HG02973 (cell line): ENCODE measurements around the gene GPHA2.

Source experiments
- ATAC-seq: cut with Tn5 transposase; IDR thresholded peaks from one replicate; pipeline ENCODE4 v1.9.1; 2021; ENCODE audit warnings: moderate library complexity; ENCODE audit not compliant: unreplicated experiment

Gene GPHA2

DNA sequence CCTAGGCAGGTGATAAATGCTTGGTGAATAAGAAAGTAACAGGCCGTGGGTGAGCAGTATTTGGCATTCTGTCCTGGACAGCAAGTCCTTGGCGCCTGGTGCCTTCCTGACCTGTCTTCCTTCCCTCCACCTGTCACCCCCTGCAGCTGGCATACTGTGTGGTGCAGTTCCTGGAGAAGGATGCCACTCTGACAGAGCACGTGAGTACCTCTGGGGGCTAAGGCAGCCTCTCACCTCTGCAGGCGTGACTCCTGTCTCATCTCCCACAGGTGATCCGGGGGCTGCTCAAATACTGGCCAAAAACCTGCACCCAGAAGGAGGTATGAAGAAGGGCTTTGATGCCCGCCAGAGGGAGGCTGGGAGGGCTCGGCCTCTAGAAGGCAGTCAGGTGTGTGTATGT lies 4.4 kb downstream of the GPHA2 start:
- ATAC-seq = no peak

DNA sequence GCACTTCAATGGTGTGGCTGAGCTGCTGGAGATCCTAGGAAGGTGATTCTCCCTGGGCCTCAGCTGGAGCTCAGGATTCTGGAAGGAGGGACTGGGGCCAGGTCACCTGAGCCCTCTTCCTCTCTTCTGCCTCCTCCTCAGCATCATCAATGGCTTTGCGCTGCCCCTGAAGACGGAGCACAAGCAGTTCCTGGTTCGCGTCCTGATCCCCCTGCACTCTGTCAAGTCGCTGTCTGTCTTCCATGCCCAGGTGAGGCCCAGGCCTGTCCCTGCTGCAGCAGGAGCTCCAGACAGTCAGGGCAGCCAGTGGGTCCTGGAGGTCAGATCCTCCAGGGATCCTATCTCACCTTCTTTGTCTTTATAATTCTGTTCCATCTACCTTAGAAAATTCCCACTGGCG lies 5.4 kb downstream of the GPHA2 start:
- no peak for ATAC-seq

DNA sequence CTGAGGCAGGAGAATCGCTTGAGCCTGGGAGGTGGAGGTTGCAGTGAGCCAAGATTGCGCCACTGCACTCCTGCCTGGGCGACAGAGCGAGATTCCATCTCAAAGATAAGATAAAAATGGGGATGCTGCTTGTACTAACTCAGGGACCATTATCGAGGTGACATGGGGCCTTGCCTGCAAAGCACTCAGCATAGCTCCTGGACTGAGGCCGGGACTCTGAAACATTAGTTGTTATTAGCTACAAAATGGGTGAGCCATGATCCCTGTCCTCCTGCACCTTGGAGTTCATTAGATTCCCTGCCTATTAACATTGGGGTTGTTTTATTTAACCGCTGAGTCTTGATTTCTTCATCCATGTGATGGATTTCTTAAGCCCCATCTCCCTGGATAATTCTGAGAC lies 6.1 kb downstream of the GPHA2 start:
- no peak for ATAC-seq

- ATAC-seq = no peak
Observed at GRCh38 chr11:64928957-64929356, 6.7 kb downstream of the GPHA2 start.

GRCh38 chr11:64926689-64927088 lies 9.0 kb downstream of the GPHA2 start:
- no peak for ATAC-seq

DNA sequence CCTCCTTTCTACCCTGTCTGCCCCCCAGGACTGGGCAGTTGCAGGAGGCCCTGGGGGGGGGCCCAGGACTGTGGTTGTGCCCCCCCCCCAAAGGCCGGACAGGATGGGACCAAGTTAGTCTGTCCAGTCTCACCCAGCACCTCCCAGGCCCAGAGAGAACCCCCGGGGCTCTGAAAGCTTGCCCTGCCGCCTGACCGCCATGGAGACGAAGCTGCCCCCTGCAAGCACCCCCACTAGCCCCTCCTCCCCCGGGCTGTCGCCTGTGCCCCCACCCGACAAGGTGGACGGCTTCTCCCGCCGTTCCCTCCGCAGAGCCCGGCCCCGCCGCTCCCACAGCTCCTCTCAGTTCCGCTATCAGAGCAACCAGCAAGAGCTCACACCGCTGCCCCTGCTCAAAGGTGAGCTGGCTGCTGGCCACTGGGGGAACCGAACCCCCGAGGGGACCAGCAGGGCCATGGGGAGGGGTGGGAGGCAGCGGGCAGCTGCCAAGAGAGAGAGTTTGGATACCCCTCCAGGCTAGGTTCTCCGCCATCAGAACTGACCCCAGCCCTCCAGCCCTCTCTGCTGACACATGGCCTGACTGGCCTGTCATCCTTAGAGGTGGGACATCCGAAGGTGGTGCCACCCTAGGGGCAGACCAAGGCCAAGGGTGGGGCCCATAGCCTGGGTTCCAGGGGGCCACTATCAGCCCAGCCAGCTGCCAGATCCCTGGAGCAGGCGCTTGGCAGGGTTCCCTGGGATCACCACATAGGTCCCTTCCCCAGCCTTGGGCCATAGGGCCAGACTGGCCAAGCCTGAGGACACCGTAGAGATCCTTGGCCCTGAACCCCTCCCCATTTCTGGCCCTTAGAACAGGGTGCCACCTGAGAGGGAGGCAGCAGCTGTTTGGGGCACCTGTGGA lies 9.9 kb downstream of the GPHA2 start:
- ATAC-seq = no peak

GRCh38 chr11:64924910-64925284 lies 10.8 kb downstream of the GPHA2 start:
- no peak for ATAC-seq

- ATAC-seq = peak; percentile 75
Observed at GRCh38 chr11:64923944-64924909, 11.5 kb downstream of the GPHA2 start, which contains the start of gene PPP2R5B. Gene PPP2R5B (plus strand): TSS chr11:64924689. CDS start chr11:64925735, 1,046 bp downstream.

GRCh38 chr11:64923151-64923661 lies 12.5 kb downstream of the GPHA2 start:
- ATAC-seq = no peak

DNA sequence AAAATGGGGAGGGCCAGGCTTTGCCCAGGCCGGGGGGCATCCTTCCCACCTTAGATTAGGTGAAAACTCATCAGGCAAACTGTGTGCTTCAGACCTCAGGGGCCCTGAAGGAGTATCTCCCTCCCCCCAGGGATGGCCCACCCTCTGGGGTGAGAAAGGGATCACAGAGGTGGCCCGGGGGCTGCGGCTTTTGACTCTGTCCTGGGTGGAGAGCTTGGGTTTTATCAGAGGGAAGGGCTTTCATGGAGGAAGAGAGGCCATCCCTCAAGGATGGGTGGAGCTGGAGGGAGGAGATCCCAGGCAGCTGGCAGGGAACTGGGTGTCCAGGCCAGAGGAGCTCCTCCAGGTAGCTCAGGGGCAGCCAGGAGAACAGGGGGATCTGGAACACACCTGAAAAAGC lies 14.3 kb downstream of the GPHA2 start:
- ATAC-seq = no peak

- no peak for ATAC-seq
Observed at GRCh38 chr11:64920124-64920523, 15.6 kb downstream of the GPHA2 start.

- no peak for ATAC-seq
Observed at GRCh38 chr11:64919627-64920026, 16.1 kb downstream of the GPHA2 start.

DNA sequence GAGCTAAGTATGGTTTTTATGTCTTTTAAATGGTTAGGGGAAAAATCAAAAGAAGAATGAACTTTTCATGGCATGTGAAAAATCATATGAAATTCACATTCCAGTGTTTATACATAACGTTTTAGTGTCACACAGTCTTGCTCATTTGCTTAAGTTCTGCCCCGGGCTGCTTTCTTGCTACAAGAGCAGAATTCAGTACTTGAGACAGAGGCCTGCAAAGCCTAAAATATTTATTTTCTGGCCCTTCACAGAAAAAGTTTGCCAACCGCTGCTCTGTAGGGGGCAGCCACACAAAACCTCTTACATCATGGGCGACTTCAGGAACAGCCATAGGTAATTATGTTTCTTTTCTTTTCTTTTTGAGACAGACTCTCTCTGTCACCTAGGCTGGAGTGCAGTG lies 17.7 kb downstream of the GPHA2 start:
- ATAC-seq = no peak

DNA sequence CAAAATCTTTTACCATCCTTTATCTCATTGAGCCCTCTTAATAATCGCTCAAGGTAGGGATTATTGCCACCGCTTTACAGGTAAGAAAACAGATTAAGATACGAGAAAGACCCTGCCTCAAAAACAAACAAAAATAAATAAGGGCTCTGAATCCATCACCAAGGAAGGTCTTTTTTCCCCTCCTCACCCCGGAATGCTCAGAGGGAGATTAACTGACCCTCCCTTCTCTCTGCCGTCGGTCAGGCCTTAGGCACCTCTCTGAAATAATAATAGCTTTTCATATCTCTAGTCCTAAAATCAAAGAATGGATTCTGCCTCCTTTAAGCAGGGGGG lies 18.1 kb downstream of the GPHA2 start:
- ATAC-seq = no peak

DNA sequence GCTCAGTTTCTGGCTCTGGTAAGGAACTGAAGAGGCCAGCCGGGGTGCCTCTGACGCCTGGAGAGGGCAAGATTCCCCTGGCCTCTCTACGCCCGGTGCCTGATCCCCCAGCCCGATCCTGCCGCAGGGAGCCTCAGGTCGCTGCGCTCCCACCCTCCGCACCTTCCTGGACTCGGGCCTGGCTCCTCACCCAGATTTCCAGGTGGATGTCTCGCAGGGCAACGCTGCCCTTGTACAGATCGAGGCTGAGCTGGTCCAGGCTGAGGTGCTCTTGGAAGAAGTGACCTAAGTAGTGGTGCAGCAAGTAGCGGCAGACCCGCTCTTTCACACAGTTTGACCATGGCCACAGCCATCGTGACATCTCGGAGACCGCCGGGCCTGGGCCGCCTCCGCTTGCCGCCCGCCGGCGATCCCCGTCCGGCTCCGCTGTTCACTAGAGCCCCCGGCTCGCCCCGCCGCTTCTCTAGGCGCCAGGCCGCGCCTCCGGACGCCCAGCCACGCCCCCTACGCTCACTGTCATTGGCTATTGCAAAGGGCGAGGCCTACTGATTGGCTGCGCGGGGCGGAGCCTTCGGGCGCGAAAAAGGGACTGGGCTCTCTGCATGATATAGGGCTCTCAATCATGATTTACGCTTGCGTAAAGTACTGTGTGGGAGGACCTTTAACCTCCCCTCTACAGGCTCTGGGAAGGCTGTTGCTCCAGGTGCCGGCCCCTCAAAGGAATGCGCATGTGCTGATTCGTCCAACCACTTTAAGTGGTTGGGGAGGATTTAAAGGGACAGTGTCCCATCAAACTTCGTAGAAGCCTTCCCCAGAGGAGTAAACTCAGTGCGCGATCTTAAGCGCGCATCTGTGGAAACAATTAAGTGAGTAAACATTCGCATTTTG lies 18.7 kb downstream of the GPHA2 start, which contains the start of gene ATG2A:
TSS of gene ATG2A (minus strand) at position 435 of the 888 bp plus-strand sequence. CDS start at position 361, 74 bp downstream.
- peak; percentile 85 for ATAC-seq

GRCh38 chr11:64916040-64916774 lies 19.5 kb downstream of the GPHA2 start:
- no peak for ATAC-seq

DNA sequence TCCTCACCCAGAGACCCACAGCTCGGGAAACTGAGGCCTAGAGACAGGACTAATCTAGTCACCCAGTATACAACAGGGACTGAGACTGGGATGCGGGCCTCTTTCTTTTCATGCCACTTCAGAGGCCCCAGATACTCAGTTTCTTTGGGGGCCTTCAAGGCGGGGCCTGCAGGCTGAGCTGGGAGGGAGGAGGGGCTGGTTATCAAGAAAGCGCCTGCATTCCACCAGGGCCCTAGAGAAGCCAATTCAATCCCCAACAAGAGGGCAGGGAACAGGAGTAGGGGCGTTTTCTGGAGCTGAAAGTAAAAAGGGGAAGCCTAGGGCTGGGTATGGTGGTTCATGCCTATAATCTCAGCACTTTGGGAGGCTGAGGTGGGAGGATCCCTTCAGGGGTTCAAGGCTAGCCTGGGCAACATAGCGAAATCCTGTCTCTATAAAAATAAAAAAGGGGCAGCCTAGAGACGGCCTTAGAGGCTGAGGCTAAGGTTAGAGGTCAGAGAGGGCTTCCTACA lies 20.3 kb downstream of the GPHA2 start:
- no peak for ATAC-seq

DNA sequence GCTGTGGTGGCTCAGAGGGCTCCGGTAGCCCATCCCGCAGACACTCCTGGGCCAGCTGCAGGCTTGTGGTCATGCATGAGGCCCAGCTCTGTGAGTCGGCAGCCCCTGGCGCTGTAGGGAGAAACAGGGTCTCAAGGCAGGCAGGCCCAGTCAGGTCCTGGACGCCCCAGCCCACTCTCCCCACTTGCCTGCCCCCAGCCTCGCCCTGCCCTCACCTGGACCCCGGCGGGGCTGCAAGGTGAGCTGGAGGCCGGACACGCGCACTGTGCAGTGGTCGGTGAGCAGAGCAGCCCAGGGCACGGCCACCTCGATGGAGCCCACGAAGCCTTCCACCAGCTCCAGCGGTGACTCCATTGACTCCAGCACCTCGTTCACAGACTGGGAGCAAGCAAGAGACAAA lies 21.6 kb downstream of the GPHA2 start:
- no peak for ATAC-seq

- no peak for ATAC-seq
Observed at GRCh38 chr11:64913171-64913727, 22.4 kb downstream of the GPHA2 start.
